ENCODE results near the gene TCL1A.
A peak's percentile ranks its signal among the peaks of the same experiment; 100 is the strongest.
"Not testable (repeated sequence)": the region's sequence is repeated elsewhere in the genome, so short reads cannot be mapped to it uniquely, and the experiment has no call there.

TCL1A gene, protein sequence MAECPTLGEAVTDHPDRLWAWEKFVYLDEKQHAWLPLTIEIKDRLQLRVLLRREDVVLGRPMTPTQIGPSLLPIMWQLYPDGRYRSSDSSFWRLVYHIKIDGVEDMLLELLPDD

DNA sequence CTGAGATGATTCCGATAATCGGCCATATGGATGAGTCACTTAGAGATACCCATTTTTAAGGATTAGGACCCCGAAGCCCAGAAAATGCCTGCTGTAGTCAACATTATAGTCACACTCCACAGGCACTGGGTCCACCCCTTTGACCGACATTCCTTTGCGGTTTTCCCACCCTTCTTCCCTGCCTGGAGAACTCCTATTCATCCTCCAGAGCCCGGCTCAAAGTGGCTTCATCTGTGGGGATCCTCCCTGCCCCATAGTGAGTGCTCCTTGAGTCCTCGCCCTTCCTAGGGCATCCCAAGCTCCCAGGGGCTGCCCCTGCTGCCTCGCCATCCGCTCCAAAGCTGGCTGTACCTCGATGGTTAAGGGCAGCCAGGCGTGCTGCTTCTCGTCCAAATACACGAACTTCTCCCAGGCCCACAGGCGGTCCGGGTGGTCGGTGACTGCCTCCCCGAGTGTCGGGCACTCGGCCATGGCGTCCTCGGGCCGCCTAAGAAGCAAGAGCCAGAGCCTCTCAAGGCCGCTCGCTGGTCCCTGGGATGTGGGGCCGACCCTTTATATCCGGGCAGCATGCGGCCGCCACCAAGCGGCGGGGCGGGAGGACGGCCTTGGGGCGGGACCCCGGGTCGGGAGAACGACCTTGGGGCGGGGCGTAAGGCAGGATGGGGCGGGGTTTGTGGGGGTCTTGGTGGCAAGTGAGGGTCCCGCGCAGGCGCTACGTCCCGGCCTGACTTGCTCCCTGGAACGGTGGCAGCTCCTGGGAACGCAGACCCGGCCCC, at the start of gene TCL1A:
TCL1A (minus strand) TSS at position 530 of the 776 bp plus-strand sequence; CDS start at position 471, 59 bp downstream.
- DNase-seq: no peak

DNA sequence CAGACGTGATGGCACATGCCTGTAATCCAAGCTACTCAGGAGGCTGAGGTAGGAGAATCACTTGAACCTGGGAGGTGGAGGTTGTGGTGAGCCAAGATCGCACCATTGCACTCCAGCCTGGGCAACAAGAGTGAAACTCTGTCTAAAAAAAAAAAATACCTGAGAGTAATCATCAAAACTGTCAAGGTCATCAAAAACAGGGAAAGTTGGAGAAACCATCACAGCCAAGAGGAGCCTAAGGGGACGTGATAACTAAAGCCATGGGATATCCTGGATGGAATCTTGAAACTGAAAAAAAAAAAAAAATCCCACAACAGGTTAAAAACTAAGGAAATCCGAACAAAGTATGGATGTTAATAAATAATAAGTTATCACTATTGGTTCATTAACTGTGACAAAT, 49.1 kb upstream of the TCL1A start:
- not testable (repeated sequence) for DNase-seq

DNA sequence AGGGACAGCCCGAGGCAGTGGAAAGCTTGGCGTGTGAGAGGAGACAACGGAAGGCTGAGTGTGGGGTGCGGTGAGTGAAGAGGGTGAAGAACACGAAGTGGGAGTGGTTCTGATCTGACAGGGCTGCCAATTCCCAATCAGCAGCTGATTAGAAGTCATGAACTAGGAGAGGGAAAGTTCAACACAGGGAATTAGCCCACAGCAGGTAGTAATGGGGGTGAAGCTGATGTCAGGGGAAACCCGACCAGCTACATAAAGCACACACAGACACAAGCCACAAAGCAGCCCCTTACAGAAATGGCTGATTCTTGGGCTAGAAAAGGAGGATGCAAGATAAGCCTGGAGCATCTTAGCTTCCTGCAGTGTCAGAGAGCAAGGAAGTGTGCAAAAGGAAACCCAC, 47.5 kb upstream of the TCL1A start:
- DNase-seq: no peak

DNA sequence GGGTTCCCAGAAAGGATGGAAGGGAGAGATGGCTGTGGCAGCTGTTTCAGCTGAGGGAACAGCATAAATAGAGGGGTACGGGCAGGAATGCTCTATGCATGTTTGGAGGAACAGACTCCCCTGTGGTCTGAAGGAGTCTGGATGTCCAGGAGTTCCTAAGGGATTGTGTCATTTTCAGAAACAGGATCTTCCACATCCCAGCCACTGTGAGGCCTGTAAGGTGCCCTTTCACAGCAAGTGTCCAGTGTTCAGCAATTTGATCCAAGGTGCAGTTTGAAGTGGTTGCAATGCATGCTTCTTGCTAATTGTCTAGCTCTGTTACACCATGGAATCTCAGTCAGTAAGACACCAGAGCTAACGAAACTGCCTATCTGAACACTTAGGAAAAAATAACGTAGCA, 46.7 kb upstream of the TCL1A start:
- no peak for DNase-seq

DNA sequence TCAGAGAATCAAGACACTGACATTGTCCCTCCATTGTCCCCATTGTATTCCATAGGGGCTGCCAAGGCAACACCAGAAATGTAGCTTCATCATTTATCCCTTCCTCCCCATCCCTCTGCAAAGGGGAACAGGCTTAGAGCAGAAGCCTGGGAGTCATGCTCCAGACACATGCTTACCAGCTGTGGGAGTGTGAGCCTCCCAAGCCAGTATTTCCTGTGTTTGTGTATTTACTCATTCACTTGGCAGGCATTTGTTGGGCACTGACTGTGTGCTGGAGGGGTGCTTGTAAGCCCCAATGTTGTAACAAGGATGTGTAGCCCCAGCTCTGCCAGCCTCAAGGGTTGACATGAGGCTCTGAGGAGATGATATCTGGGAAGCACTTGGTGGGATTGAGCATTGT, 46.0 kb upstream of the TCL1A start:
- no peak for DNase-seq

DNA sequence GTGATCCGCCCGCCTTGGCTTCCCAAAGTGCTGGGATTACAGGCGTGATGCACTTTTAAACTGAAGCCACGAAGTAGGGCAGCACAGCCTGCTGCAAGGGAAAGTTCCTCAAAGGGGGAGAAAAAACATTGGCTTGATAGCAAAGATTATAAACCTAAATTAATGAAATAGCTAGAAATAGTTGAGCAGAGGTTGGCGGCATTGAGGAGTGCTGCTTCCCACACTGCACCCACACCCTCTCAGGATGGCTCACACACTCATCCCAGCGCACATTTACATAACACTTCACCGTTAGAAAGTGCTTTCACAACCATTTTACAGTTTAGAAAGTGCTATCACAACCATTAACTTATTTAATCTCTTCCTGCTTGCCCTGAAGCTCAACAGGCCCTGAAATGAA, 44.4 kb upstream of the TCL1A start:
- no peak for DNase-seq

DNA sequence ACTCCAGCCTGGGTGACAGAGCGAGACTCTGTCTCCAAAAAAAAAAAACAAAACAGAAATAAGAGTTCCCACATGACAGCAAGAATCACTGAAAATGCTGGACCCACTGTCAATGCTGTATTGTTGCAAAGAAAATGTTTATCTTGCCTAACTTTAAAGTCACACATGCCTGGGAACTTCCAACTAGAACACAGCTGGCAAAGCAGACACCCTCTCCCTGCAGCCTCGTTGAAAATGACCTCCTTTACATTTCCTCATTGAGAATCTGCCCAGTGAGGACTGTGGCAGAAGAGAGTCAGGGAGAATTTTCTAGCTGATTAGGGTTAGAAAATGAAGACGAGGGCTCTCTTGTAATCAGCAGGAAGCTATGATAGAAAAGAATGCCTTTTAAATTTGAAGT, 42.8 kb upstream of the TCL1A start:
- no peak for DNase-seq

DNA sequence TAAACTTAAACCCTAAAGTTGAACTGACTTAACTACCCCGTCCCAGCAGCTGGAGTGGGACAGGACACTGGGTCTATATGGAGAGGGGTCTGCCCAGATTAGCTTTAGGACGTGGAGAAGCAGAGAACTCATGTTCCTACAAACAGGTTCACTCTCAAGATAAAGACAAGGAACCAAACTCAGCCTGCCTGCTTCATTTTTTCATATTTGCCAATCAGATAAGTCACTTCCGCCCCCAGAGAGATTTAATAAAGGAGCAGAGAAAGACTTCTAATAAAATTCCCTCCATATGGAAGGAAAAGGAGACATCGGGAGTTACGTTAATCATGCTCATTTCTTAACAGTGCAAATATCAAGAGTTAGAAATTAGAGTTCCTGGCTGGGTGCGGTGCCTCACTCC, 42.2 kb upstream of the TCL1A start:
- DNase-seq: no peak

DNA sequence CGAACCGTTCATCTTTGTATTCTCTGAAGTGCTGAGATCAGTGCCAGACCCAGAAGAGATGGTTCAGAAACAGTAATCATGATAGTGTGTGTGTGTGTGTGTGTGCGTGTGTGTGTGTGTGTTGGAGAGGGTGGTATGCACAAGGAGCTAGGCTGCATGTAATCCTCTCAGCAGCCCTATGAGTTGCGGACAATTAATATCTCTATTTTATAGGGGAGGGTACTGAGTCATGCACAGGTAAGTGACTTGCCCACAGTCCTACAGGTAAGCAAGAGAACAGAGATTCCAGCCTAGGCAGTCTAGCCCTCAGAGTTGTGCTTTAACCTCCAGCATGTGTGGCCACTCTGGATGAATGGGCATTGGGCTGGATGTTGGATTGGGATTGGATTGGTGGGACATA, 27.9 kb upstream of the TCL1A start:
- no peak for DNase-seq

DNA sequence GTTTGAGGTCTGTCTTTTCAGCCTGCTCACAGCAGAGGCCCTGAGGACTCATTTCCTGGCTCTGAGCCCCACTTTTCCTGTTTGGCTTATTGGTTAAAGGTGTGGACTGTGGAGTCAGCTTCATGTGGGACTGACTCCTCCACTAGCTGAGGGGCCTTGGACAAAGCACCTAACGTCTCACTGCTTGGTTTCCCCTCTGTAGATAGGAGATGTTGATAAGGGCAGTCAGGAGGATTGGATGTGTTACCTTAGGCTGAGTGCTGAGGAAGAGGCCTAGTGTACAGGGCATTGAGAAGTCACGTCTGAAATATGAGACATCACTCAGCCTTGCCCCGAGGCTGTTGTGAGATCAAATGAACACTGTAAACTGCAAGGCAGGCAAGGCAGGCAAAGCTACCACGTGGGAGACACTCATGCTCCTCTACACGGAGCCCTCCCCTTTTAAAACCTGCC, 27.1 kb upstream of the TCL1A start:
- no peak for DNase-seq

DNA sequence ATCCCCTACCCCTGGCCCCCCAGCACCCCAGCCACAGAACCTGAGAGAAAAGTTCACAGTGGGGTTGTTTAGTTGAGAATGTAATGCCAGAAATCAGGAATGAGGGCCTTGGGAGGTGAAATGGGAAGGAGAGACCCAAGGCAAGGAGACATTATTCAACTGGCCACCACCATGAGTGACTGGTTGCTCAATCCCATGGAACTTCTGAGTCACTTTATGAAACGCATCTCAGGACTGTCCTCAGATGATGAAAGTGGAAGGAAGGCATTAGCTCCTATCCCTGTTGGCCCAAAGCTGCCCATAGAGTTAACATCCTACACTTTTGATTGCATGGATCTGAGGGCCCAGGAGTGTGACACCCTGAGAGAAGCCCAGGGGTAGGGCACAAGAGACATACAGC, 25.4 kb upstream of the TCL1A start:
- DNase-seq: peak in 1 of 3 donors; percentile 2

DNA sequence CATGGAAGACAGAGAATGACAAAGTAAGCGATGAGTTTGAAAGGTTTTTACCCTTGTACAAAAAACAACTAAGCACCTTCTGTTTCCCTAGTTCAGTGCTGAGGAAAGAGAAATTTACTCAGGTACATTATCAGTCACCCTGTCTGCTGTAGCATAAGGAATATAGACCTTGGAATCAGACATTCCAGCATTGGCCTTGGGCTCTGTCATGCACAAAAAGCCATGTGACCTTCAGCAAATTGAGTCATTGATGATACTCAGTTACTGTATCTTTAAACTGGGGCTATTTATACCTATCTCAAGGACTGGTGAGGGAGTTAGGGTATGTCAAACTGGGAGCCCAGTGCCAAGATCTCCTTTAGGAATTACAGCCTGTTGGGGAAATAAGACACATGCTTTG, 19.3 kb upstream of the TCL1A start:
- no peak for DNase-seq

DNA sequence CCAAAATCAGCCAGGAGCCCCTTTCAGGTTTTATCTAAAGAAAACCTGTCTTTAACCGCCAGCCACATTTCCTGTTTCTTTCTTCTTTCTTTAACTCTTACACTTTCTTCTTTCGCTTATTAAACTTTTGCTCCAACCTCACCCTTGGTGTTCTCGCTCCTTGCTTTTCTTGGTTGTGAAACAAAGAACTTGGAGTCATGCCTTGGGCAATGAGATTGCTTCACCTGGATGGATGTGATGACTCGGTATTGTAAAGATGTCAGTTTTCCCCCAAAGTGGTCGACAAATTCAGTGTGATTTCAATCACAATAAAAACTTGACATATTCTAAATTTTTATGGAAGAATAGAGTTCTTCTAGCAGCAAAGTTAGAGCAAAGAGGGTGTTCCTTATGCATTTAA, 16.2 kb upstream of the TCL1A start:
- DNase-seq: no peak

DNA sequence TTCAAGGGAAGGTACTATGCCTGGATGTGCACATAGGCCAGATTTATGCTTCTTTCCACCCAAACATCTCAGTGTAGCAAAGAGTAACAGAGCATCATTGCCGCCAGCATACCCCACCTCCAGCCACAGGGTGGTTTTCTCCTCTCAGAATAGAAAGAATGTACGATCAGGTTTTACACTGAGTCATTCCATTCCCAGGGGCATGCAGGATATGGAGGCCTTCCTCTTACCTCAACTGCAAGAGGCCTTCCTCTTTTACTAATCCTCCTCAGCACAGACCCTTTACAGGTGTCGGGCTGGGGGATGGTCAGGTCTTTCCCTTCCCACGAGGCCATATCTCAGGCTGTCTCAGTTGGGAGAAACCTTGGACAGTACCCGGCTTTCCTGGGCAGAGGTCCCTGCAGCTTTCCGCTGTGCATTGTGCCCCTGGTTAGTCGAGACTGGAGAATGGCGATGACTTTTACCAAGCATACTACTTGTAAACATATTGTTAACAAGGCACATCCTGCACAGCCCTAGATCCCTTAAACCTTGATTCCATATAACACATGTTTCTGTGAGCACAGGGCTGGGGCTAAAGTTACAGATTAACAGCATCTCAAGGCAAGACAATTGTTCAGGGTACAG, 15.6 kb upstream of the TCL1A start:
- DNase-seq: not testable (repeated sequence)

DNA sequence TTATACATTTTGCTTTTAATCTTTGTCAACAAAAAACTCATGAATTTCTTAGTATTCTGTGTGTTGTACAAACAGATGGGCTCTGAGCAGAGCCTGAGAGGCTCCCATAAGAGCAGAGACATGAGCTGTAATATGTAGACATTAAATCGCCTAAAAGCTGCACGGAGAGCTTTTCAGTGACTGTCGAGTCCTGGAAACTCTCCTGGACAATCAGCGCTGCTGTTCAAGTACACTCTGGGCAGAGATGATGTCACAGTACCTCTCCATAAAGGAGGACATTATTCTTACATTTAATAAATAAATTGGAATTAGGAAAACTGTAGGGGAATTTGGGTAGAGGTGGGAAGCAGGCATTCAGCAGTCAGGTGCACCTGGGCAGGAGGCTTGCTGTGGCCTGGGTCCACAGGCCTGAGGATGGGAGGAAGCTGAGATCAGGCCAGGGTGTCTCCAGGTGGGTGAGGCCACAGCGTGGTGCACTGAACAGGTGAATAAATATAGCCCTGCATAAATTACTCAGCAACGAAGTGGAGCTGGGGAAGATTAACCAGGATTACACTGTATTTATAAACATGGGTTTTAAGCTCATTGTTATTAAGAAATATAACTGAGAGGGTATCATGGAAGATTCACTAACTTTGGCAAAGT, 13.3 kb upstream of the TCL1A start:
- no peak for DNase-seq

DNA sequence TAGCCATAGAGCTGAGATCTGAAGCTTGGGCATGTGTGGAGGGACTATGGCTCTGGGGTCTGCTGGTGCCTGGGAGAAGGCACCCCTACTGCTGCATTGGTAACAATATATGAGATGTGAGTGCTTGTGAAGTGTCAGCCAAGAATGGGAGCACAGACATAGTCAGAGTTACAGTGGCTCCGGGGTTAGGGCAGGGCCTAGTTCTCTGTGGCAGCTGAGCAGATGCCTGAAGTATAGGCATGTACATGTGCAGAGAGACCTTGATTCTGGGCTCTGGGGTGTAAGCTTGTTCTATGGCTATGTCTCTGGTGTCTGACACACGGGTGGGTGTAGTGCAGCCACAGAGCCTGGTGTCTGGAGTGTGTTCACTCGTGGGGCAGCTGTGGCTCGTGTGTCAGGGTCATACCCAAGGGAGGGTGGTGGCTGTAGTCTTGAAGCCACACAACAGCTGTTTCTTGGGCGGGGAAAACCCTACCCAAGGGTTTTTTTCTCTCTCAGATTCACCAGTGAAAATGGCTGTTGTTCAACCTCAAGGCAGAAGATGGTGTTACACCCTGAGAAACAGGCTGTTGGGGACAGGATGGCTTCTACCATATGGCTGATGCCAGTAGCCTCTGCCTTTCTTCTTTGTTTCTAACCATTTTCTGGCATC, 11.9 kb upstream of the TCL1A start:
- DNase-seq: no peak

DNA sequence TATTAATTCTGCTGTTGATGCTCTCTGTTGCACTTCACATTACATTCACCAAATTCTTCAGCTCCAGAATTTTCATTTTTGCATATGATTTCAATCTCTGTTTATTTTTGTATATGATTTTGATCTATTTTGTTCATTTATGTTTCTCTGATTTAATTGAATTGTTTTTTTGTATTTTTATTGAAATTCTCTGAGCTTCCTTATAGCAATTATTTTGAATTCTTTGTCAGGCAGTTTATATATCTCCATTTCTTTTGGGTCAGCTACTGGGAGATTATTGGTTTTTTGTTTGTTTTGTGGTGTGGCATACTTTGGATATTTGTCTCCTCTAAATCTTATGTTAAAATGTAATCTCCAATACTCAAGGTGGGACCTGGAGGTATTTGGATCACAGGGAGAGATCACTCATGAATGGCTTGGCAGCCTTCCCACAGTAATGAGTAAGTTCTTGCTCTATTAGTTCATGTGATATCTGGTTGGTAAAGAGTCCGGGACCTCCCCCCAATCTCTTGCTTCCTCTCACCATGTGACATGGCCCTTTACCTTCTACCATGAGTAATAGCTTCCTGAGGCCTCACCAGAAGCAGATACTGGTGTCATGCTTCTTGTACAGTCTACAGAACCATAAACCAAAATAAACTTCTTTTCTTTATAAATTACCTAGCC, 8.7 kb upstream of the TCL1A start:
- no peak for DNase-seq

DNA sequence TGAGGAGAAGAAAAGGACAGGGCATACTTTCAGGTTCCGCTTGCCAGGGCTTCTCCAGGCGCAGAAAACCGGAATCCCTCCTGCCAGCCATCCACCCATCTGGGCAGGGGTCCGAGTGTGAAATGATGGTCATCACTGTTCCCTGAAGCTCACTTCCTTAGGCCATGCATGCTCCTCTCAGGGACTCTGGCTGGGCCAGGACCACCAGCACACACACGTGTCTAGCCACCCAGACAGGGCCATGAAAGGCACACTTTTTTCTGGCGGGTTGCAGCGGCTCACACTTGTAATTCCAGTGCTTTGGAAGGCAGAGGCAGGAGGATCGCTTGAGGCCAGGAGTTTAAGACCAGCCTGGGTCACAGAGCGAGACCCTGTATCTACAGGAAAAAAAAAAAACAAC, 1.5 kb downstream of the TCL1A start:
- DNase-seq: no peak

DNA sequence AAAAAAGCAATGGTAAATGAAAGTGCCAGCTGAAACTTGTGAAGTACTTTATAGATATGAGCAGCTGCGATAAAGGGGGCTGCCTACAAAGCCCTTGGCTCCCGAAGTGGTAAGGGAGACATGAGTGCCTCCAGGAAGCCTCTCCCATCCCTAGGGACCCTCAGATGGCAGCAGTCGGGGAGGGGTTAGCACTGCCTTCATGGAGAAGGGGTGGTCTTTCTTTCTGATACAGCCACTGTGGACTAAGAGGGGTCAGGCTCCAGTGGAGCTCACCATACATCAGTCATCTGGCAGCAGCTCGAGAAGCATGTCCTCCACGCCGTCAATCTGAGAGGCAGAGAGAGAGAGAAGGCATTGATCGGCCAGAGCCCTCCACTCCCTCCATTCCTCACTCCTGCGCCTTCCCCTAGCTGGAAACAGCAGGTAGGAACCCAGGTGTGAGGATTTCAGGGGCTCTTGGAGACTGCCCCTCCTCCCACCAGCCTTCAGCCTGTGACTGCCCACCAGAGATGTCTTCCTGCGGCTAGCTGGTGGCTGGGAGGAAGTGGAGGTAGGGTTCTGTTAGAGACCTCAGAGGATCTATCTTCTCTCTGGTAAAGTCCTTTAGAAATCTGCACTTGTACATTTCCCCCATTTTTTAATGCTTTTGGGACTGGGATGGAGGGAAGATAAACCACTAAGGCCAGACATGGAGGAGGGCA, 2.3 kb downstream of the TCL1A start:
- no peak for DNase-seq

DNA sequence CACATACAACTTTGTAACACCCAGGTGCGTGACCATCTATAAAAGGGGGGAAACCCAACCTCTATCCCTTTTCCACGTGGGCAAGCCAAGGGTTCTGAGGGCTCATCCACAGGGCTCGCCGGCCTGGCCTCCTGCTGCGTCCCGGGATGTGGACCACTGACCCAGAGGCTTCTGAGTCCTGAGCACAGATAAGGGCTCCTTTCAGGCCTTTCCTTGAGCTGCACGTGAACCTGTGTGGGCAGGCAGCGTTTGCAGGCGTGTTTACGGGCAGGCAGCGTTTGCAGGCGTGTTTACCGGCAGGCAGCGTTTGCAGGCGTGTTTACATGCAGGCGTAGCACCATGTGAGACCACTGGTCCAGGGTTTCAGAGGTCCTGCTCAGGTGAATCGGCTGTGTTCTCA, 3.8 kb downstream of the TCL1A start:
- DNase-seq: no peak

DNA sequence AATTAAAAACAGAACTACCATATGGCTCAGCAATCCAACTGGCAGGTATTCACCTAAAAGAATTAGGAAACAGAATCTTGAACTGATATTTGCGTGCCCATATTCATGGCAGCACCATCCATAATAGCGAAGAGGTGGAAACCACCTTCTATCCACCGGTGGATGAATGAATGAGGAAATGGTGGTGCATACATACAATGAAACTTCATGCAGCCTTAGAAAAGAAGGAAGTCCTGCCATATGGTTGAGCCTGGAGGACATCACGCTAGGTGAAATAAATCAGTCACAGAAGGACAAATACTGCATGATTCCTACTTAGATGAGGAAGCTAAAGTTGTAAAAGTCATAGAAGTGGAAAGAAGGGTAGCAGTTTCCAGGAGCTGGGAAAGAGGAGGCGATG, 6.6 kb downstream of the TCL1A start:
- DNase-seq: no peak

DNA sequence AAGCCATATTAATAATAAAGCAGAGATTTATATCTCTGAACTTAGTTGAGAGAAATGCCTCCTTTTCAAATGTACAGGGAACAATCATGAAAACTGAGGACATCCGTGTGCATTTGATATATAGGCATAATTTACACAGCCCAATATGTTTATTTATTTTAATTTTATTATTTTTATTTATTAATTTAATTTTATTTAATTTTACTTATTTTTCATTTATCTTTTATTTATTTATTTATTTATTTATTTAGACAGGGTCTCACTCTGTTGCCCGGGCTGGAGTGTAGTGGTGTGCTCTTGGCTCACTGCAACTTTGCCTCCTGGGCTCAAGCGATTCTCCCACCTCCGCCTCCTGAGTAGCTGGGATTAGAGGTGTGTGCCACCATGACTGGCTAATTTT, 8.4 kb downstream of the TCL1A start:
- DNase-seq: no peak

All from suppressor macrophage treated with lipopolysaccharide for 1 hour (primary cell).